Spleen (tissue), 7 donors: ENCODE measurements around the gene CNST.

ENCODE experiments used
- POLR2A ChIP-seq, 3 donors: fragments of 450-650 bp; IDR thresholded peaks; one replicate each; pipeline ENCODE4 v1.5.1; 2017; ENCODE audit warnings: antibody characterized with exemption in 3 of 3, mild to moderate bottlenecking in 1 of 3
- POLR2AphosphoS5 ChIP-seq, 3 donors: sonication (generic); formaldehyde crosslinking; IDR thresholded peaks; one replicate each; pipeline ENCODE4 v1.5.1; 2017; ENCODE audit warnings: antibody characterized with exemption in 3 of 3
- TF ChIP-seq, protein P1 (sequence below), 11 experiments: fragments of 200-600 bp in 7 of 11; fragments of 450-650 bp in 4 of 11; sonication (generic) in 4 of 11; IDR thresholded peaks in 8 of 11; conservative IDR thresholded peaks in 3 of 11; 1 replicate in 7 of 11; 2 replicates in 4 of 11; pipeline versions ENCODE4 v1.4.0 to v1.8.0; 2016 to 2021; ENCODE audit warnings: antibody characterized with exemption in 11 of 11, inconsistent platforms in 4 of 11, mild to moderate bottlenecking in 1 of 11
- donor health status: DM: no; HTN: no; CAD: no; lungs with moderate emphysema.
- donor health status: DM: no; HTN: no; CAD: no.
- donor health status: DM: no; HTN: no; CAD: no.

DNA sequence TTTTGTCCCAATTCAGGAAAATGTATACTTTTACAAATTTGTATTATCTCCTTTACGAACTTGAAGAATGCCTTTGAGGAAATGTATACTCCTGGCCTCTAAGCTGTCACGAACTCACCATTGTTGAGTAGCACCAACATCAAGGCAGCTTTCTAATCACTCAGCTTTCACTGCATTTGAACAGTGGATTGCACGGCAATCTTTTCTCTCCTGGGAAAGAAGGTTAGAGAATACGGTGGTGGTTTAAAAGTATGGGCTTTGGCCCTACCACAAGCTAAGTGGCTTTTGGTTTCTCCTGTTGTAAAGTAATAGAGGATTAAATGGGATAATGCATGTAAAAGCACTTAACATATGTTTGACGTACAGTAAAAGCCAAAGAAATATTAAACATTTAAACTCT is 57.8 kb downstream of the CNST start:
- TF ChIP-seq, protein P1, sequence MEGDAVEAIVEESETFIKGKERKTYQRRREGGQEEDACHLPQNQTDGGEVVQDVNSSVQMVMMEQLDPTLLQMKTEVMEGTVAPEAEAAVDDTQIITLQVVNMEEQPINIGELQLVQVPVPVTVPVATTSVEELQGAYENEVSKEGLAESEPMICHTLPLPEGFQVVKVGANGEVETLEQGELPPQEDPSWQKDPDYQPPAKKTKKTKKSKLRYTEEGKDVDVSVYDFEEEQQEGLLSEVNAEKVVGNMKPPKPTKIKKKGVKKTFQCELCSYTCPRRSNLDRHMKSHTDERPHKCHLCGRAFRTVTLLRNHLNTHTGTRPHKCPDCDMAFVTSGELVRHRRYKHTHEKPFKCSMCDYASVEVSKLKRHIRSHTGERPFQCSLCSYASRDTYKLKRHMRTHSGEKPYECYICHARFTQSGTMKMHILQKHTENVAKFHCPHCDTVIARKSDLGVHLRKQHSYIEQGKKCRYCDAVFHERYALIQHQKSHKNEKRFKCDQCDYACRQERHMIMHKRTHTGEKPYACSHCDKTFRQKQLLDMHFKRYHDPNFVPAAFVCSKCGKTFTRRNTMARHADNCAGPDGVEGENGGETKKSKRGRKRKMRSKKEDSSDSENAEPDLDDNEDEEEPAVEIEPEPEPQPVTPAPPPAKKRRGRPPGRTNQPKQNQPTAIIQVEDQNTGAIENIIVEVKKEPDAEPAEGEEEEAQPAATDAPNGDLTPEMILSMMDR (IDR thresholded peaks at IDR 0.05 in 8 of 11, conservative IDR thresholded peaks at IDR 0.05 in 3 of 11) = no peak
- TF ChIP-seq POLR2A (IDR thresholded peaks at IDR 0.05) (no peak), POLR2AphosphoS5 (IDR thresholded peaks at IDR 0.05) (no peak)
